DOHH2 (cell line): ENCODE data around the gene DOK7.

Experiments used
- H3F3A ChIP-seq: fragments of 200-600 bp; sonication (generic), shearing (Covaris generic); 2 replicates; pipeline ENCODE4 v1.6.0; 2016; ENCODE audit warnings: antibody characterized with exemption, mild to moderate bottlenecking; ENCODE audit not compliant: control insufficient read depth, insufficient read depth
- H3K27ac ChIP-seq: fragments of 200-600 bp; sonication (generic); 2 replicates; pipeline ENCODE4 v1.5.1; 2014; ENCODE audit warnings: low read depth, mild to moderate bottlenecking, low read length, moderate library complexity
- H3K27me3 ChIP-seq: fragments of 200-600 bp; sonication (generic); 2 replicates; pipeline ENCODE4 v1.6.1; 2014; ENCODE audit warnings: mild to moderate bottlenecking, low read length, mixed read lengths; ENCODE audit not compliant: control insufficient read depth
- H3K36me3 ChIP-seq: fragments of 200-600 bp; sonication (generic); 2 replicates; pipeline ENCODE4 v1.6.1; 2014; ENCODE audit warnings: mild to moderate bottlenecking, low read length, moderate library complexity, mixed read lengths; ENCODE audit not compliant: control insufficient read depth
- H3K4me1 ChIP-seq: fragments of 200-600 bp; sonication (generic); 2 replicates; pipeline ENCODE4 v1.6.1; 2014; ENCODE audit warnings: mild to moderate bottlenecking, low read length, mixed read lengths; ENCODE audit not compliant: control insufficient read depth
- H3K4me2 ChIP-seq: fragments of 200-600 bp; sonication (generic); 2 replicates; pipeline ENCODE4 v1.6.0; 2014; ENCODE audit warnings: mild to moderate bottlenecking, low read length, moderate library complexity
- H3K4me3 ChIP-seq: fragments of 200-600 bp; sonication (generic); 2 replicates; pipeline ENCODE4 v1.5.1; 2014; ENCODE audit warnings: mild to moderate bottlenecking, low read length, mixed read lengths
- H3K79me2 ChIP-seq: fragments of 200-600 bp; sonication (generic); 2 replicates; pipeline ENCODE4 v1.6.1; 2014; ENCODE audit warnings: mild to moderate bottlenecking, low read length, mixed read lengths; ENCODE audit not compliant: control insufficient read depth
- H3K9me2 ChIP-seq: fragments of 200-600 bp; sonication (generic); replicated peaks from 2 replicates; pipeline ENCODE4 v1.6.1; 2014; ENCODE audit warnings: mild to moderate bottlenecking, low read length, mixed read lengths; ENCODE audit not compliant: control insufficient read depth
- H3K9me3 ChIP-seq: fragments of 200-600 bp; sonication (generic); 2 replicates; pipeline ENCODE4 v1.6.1; 2014; ENCODE audit warnings: antibody characterized with exemption, low read length, mixed read lengths; ENCODE audit not compliant: control insufficient read depth, insufficient read depth
- H4K20me1 ChIP-seq: fragments of 200-600 bp; sonication (generic); 2 replicates; pipeline ENCODE4 v1.6.0; 2014; ENCODE audit warnings: low read depth, mild to moderate bottlenecking, antibody characterized with exemption, low read length, moderate library complexity; ENCODE audit not compliant: control insufficient read depth, insufficient read depth
- CTCF ChIP-seq: fragments of 200-600 bp; sonication (generic); IDR thresholded peaks from one replicate; pipeline ENCODE4 v1.5.1; 2014; ENCODE audit warnings: antibody characterized with exemption, mild to moderate bottlenecking, low read depth, low read length; ENCODE audit not compliant: poor library complexity, severe bottlenecking
- EZH2phosphoT487 ChIP-seq: fragments of 200-600 bp; sonication (generic); IDR thresholded peaks from 2 replicates; pipeline ENCODE4 v1.6.1; 2017; ENCODE audit warnings: borderline replicate concordance, mild to moderate bottlenecking, antibody characterized with exemption, low read length, moderate library complexity, mixed read lengths

Gene DOK7

GRCh38 chr4:3512279-3512678 lies 49.2 kb downstream of the DOK7 start:
- TF ChIP-seq EZH2phosphoT487 (no peak), CTCF (no peak)
- Histone ChIP-seq H3K4me3 (no peak overlapping the region), H4K20me1 (no peaks in the 10 kb centered on the region), H3K9me3 (no peaks in the 10 kb centered on the region), H3F3A (no peaks in the 10 kb centered on the region), H3K27me3 (no peaks in the 10 kb centered on the region), H3K4me2 (no peak overlapping the region), H3K36me3 (peaks cover 63% of the 10 kb centered on the region), H3K4me1 (no peaks in the 10 kb centered on the region), H3K9me2 (no peaks in the 10 kb centered on the region), H3K79me2 (no peaks in the 10 kb centered on the region), H3K27ac (no peak overlapping the region)

GRCh38 chr4:3512719-3513118 lies 49.6 kb downstream of the DOK7 start:
- Histone ChIP-seq H3K4me2 (no peak overlapping the region), H3K9me2 (no peaks in the 10 kb centered on the region), H3K36me3 (peaks cover 63% of the 10 kb centered on the region)

GRCh38 chr4:3513807-3514206 lies 50.7 kb downstream of the DOK7 start:
- TF ChIP-seq CTCF, result no peak
- TF ChIP-seq EZH2phosphoT487, result no peak
- H3K4me2 ChIP-seq, result no peak overlapping the region
- H3K36me3 ChIP-seq, result peaks cover 59% of the 10 kb centered on the region
- no peaks in the 10 kb centered on the region for H3K9me3 ChIP-seq
- H3K4me3 ChIP-seq, result no peak overlapping the region
- H4K20me1 ChIP-seq, result no peaks in the 10 kb centered on the region
- no peaks in the 10 kb centered on the region for H3K4me1 ChIP-seq
- H3F3A ChIP-seq, result no peaks in the 10 kb centered on the region
- H3K27me3 ChIP-seq, result no peaks in the 10 kb centered on the region
- no peak overlapping the region for H3K27ac ChIP-seq
- H3K9me2 ChIP-seq, result no peaks in the 10 kb centered on the region
- H3K79me2 ChIP-seq, result no peaks in the 10 kb centered on the region

More at GRCh38 chr4:3512719-3513118, 49.6 kb downstream of the DOK7 start:
- H3K9me3 ChIP-seq, result no peaks in the 10 kb centered on the region
- no peak overlapping the region for H3K27ac ChIP-seq
- H3K27me3 ChIP-seq, result no peaks in the 10 kb centered on the region
- no peak for TF ChIP-seq CTCF
- no peak for TF ChIP-seq EZH2phosphoT487
- no peaks in the 10 kb centered on the region for H3F3A ChIP-seq
- no peak overlapping the region for H3K4me3 ChIP-seq
- no peaks in the 10 kb centered on the region for H3K79me2 ChIP-seq
- H4K20me1 ChIP-seq, result no peaks in the 10 kb centered on the region
- no peaks in the 10 kb centered on the region for H3K4me1 ChIP-seq
